PC-9 (cell line): ENCODE data around the gene ATE1. TPM values are rescaled to one million over a fixed set of nuclear protein-coding genes. Genes with fewer than 3 reads are reported as not detected.

Source experiments
- BruUV-seq: library from RNA; stranded (reverse); fragments of 400-500 nt; replicated peaks from 2 replicates; lab custom pipeline; 2021; lab: Mats Ljungman, UMichigan
- CTCF ChIA-PET: fragments of 300-600 bp; sonication (Branson Sonifier 250); formaldehyde crosslinking; loops from one replicate; lab custom pipeline; 2022; ENCODE audit warnings: antibody characterized with exemption; lab: Charles Lee
- POLR2A ChIA-PET: fragments of 300-600 bp; sonication (Branson Sonifier 250); formaldehyde crosslinking; loops from one replicate; lab custom pipeline; 2022; ENCODE audit warnings: antibody characterized with exemption; ENCODE audit not compliant: unreplicated experiment; lab: Charles Lee
- DNase-seq, 2 experiments: peaks; one replicate each; pipeline versions ENCODE4 v3.0.0 to v3.0.0-alpha.2; 2015 to 2022; ENCODE audit warnings: mixed read lengths in 1 of 2
- H2AFZ ChIP-seq: fragments of 200-600 bp; sonication (generic); 2 replicates; pipeline ENCODE4 v1.8.1; 2017; ENCODE audit warnings: antibody characterized with exemption
- H3F3A ChIP-seq: fragments of 200-600 bp; sonication (generic); 2 replicates; pipeline ENCODE4 v1.8.1; 2017; ENCODE audit warnings: antibody characterized with exemption, mild to moderate bottlenecking, low read depth; ENCODE audit not compliant: insufficient read depth
- H3K27ac ChIP-seq: fragments of 200-600 bp; sonication (generic); 2 replicates; pipeline ENCODE4 v1.6.1; 2016; ENCODE audit warnings: mixed run types
- H3K27me3 ChIP-seq: fragments of 200-600 bp; sonication (generic); 2 replicates; pipeline ENCODE4 v1.6.1; 2016; ENCODE audit warnings: low read depth, mixed run types; ENCODE audit not compliant: insufficient read depth
- H3K36me3 ChIP-seq: fragments of 200-600 bp; sonication (generic); 2 replicates; pipeline ENCODE4 v1.6.1; 2016; ENCODE audit warnings: low read depth, mixed run types
- H3K4me1 ChIP-seq: fragments of 200-600 bp; sonication (generic); replicated peaks from 2 replicates; pipeline ENCODE4 v1.6.1; 2016; ENCODE audit warnings: mixed run types; ENCODE audit not compliant: insufficient read depth
- H3K4me2 ChIP-seq: fragments of 200-600 bp; sonication (generic); 2 replicates; pipeline ENCODE4 v1.6.1; 2017; ENCODE audit warnings: mixed run types
- H3K4me3 ChIP-seq: fragments of 200-600 bp; sonication (generic); 2 replicates; pipeline ENCODE4 v1.6.1; 2016; ENCODE audit warnings: mixed run types
- H3K79me2 ChIP-seq: fragments of 200-600 bp; sonication (generic); 2 replicates; pipeline ENCODE4 v1.6.1; 2017; ENCODE audit warnings: low read depth, mixed run types
- H3K9me2 ChIP-seq: fragments of 200-600 bp; sonication (generic); 2 replicates; pipeline ENCODE4 v1.8.1; 2017; ENCODE audit warnings: mild to moderate bottlenecking; ENCODE audit not compliant: insufficient read depth
- H3K9me3 ChIP-seq: fragments of 200-600 bp; sonication (generic); 2 replicates; pipeline ENCODE4 v1.8.1; 2016; ENCODE audit warnings: low read depth; ENCODE audit not compliant: insufficient read depth
- H4K20me1 ChIP-seq: fragments of 200-600 bp; sonication (generic); 2 replicates; pipeline ENCODE4 v1.8.1; 2017; ENCODE audit not compliant: insufficient read depth
- EZH2 ChIP-seq: fragments of 200-600 bp; sonication (generic); IDR thresholded peaks from 2 replicates; pipeline ENCODE4 v1.8.0; 2017; ENCODE audit warnings: antibody characterized with exemption, low read depth
- intact Hi-C: fragments of 100-400 bp; cut with micrococcal nuclease; formaldehyde crosslinking; loops from one replicate; pipeline ENCODE4 v1.10.0; 2022; ENCODE audit not compliant: unreplicated experiment
- total RNA-seq: library from RNA; stranded (reverse); gene quantifications from 2 replicates; pipeline ENCODE4 v1.2.3, GENCODE V29; 2021
- TF ChIP-seq, protein P1 (sequence below): fragments of 200-600 bp; sonication (generic); conservative IDR thresholded peaks from 2 replicates; pipeline ENCODE4 v1.6.1; 2017; ENCODE audit warnings: mixed run types, antibody characterized with exemption, mild to moderate bottlenecking, moderate library complexity

The ATE1 gene
- total RNA-seq, 1 experiment from 2014 or later = 14.8 TPM

DNA sequence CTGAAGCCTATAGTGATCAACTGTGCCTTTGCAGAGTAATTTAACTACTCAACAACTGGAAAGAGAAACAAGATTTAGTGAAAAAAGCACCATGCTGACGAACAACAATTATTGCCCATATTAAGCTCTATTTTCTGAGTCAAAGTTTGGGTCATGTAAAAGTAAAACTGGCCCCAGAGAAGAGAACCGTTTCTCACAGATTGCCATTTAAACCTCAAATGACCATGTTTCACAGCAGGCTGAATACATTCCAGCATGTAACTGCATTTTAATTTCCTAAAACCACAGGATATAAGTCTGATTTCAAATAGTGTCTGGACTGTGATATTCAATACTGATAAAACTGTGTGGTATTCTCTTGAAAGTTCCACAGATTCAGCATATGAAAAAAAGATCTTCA lies 140.7 kb downstream of the ATE1 start:
- POLR2A ChIA-PET = interaction anchor here (0.6 kb wide), 1 partner anchor 94 kb away, joined by 3 read pairs; no protein-coding TSS in a partner anchor
- CTCF ChIA-PET = interaction anchor here (0.5 kb wide), 1 partner anchor 315 kb away, joined by 8 read pairs; no protein-coding TSS in a partner anchor
- peaks cover 17% of the 10 kb centered on the region for H3K4me1 ChIP-seq

DNA sequence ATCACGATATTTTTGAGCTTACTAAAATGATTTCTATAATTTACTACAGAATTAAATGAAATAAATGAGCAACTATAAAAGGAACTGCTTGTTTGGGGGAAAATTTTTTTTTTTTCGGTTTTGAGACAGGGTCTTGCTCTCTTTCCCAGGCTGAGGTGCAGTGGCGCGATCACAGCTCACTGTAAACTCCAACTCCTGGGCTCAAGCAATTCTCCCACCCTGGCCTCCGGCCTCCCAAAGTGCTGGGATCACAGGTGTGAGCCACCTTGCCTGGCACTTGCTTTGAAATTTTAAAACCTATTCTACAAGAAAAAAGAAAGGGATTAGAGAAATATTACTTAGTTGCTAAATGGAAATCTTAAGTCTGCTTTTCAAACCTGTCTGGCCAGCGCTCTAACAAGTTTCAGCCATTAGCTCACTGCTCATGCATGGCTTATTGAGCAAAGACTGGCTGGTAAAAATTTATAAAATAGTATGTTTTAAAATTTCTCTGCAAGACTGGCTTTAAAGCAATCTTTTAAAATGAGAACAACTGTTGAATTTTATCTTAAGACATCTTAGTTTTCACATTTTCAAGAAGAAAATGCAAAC lies 144.0 kb downstream of the ATE1 start:
- TF ChIP-seq, protein P1, sequence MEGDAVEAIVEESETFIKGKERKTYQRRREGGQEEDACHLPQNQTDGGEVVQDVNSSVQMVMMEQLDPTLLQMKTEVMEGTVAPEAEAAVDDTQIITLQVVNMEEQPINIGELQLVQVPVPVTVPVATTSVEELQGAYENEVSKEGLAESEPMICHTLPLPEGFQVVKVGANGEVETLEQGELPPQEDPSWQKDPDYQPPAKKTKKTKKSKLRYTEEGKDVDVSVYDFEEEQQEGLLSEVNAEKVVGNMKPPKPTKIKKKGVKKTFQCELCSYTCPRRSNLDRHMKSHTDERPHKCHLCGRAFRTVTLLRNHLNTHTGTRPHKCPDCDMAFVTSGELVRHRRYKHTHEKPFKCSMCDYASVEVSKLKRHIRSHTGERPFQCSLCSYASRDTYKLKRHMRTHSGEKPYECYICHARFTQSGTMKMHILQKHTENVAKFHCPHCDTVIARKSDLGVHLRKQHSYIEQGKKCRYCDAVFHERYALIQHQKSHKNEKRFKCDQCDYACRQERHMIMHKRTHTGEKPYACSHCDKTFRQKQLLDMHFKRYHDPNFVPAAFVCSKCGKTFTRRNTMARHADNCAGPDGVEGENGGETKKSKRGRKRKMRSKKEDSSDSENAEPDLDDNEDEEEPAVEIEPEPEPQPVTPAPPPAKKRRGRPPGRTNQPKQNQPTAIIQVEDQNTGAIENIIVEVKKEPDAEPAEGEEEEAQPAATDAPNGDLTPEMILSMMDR = no peak
- no peak for TF ChIP-seq EZH2
- BruUV-seq = no TSS peak
- H3K4me1 ChIP-seq = peaks cover 29% of the 10 kb centered on the region
- no peaks in the 10 kb centered on the region for H4K20me1 ChIP-seq
- ChIA-PET CTCF (no interaction called here), POLR2A (no interaction called here)
- no peaks in the 10 kb centered on the region for H3K9me2 ChIP-seq
- H3K27ac ChIP-seq = no peak overlapping the region
- H3K79me2 ChIP-seq = no peaks in the 10 kb centered on the region
- intact Hi-C loops = no loop called here
- no peaks in the 10 kb centered on the region for H3K27me3 ChIP-seq
- H3F3A ChIP-seq = peaks cover 9% of the 10 kb centered on the region
- H2AFZ ChIP-seq = no peak overlapping the region
- no peaks in the 10 kb centered on the region for H3K36me3 ChIP-seq
- no peak for DNase-seq
- no peaks in the 10 kb centered on the region for H3K9me3 ChIP-seq
- no peak overlapping the region for H3K4me3 ChIP-seq
- H3K4me2 ChIP-seq = no peak overlapping the region

More for the DNA sequence above, 140.7 kb downstream of the ATE1 start:
- no peaks in the 10 kb centered on the region for H3K9me2 ChIP-seq
- no peaks in the 10 kb centered on the region for H3K79me2 ChIP-seq
- no peaks in the 10 kb centered on the region for H3K9me3 ChIP-seq
- intact Hi-C loops = no loop called here
- no peaks in the 10 kb centered on the region for H3K36me3 ChIP-seq
- H3F3A ChIP-seq = peaks cover 9% of the 10 kb centered on the region
- no peak overlapping the region for H3K4me2 ChIP-seq
- no TSS peak for BruUV-seq
- H4K20me1 ChIP-seq = no peaks in the 10 kb centered on the region
- H3K27ac ChIP-seq = no peak overlapping the region
- DNase-seq = no peak
- H3K27me3 ChIP-seq = no peaks in the 10 kb centered on the region
- TF ChIP-seq, protein P1 = no peak
- no peak for TF ChIP-seq EZH2
- H3K4me3 ChIP-seq = no peak overlapping the region
- no peak overlapping the region for H2AFZ ChIP-seq

DNA sequence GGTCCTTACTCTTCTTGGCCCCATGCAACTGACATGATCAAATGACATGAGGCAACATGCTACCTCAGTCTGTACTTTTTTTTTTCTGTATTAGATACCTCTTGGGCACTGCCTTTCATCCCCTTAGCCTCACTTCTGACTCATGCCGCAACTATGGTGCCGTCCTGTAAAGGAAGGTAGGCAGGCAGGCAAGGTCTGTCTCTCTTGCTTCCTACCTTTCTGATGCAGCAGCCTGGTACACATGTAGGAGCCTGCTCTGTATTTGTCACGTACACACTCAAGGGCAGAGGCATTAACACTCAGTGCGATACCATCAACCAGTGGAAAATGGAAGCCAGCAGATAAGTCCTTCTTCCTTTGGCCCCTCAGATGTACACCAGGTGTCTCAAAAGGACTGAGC lies 146.7 kb downstream of the ATE1 start:
- ChIA-PET POLR2A (no interaction called here), CTCF (no interaction called here)
- no peak overlapping the region for H3K27ac ChIP-seq
- DNase-seq = peak; percentile 47 to 62
- H4K20me1 ChIP-seq = no peaks in the 10 kb centered on the region
- H3K36me3 ChIP-seq = no peaks in the 10 kb centered on the region
- intact Hi-C loops = no loop called here
- no peak overlapping the region for H3K4me3 ChIP-seq
- no peak overlapping the region for H2AFZ ChIP-seq
- H3K4me1 ChIP-seq = peaks cover 16% of the 10 kb centered on the region
- H3K9me2 ChIP-seq = no peaks in the 10 kb centered on the region
- no peaks in the 10 kb centered on the region for H3K9me3 ChIP-seq
- no peaks in the 10 kb centered on the region for H3K79me2 ChIP-seq
- H3K27me3 ChIP-seq = no peaks in the 10 kb centered on the region
- H3F3A ChIP-seq = no peaks in the 10 kb centered on the region
- TF ChIP-seq EZH2 = no peak
- TF ChIP-seq, protein P1 = no peak
- BruUV-seq = no TSS peak
- peak overlapping the region; percentile 24; the same call in 1 of the 2 replicates for H3K4me2 ChIP-seq
